Measurements from ENCODE around the gene AGXT. TPM values are rescaled to one million over a fixed set of nuclear protein-coding genes. Genes with fewer than 3 reads are reported as not detected.

AGXT gene
- total RNA-seq, 1 donor from 2014 or later, result not detected

GRCh38 chr2:240894006-240894405 lies 25.4 kb downstream of the AGXT start:
- Histone ChIP-seq H3K4me1 (no peaks in the 10 kb centered on the region), H3K4me3 (no peak overlapping the region), H3K9me3 (no peaks in the 10 kb centered on the region), H3K27me3 (no peaks in the 10 kb centered on the region), H3K27ac (no peak overlapping the region), H3K36me3 (no peaks in the 10 kb centered on the region)
- intact Hi-C loops (cut with DNase I), result no loop called here
- no peak for DNase-seq (ENCODE audit: low spot score in 2 of 2)
- TF ChIP-seq, protein P1, sequence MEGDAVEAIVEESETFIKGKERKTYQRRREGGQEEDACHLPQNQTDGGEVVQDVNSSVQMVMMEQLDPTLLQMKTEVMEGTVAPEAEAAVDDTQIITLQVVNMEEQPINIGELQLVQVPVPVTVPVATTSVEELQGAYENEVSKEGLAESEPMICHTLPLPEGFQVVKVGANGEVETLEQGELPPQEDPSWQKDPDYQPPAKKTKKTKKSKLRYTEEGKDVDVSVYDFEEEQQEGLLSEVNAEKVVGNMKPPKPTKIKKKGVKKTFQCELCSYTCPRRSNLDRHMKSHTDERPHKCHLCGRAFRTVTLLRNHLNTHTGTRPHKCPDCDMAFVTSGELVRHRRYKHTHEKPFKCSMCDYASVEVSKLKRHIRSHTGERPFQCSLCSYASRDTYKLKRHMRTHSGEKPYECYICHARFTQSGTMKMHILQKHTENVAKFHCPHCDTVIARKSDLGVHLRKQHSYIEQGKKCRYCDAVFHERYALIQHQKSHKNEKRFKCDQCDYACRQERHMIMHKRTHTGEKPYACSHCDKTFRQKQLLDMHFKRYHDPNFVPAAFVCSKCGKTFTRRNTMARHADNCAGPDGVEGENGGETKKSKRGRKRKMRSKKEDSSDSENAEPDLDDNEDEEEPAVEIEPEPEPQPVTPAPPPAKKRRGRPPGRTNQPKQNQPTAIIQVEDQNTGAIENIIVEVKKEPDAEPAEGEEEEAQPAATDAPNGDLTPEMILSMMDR (IDR thresholded peaks at IDR 0.05), result no peak

DNA sequence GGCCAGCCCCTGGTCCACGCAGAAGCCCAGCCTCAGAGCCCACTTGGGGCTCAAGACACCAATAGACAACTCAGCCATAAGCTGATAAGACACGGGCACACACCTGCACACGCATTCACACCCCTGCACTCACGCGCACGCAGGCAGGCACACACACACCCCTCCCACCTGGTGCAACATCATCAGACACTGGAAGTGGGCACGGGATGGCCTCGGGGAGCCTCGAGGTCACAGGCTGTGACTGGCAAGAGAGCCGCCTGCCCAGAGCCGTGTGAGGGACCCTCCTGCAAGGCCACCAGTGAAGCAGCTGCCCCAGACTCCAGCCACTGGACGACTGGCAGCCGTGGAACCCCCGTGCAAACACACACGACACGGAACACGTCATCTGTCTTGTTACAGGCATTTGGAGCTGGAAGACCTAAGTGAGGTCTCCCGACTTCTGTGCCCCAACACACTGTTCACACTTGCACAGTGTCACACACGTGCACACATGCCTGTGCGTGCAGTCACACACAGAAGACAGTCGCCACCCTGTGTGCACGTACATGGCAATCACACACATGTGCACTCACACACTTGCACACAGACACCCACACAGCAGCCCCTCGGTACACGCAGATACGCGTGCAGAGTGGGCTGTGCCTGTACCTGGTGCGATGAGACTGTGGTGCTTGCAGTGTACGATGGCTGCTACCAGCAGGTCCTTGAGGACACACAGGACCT lies 26.4 kb downstream of the AGXT start:
- no peaks in the 10 kb centered on the region for H3K9me3 ChIP-seq
- no peak overlapping the region for H3K4me3 ChIP-seq
- H3K27me3 ChIP-seq, result no peaks in the 10 kb centered on the region
- H3K36me3 ChIP-seq, result no peaks in the 10 kb centered on the region
- no peak overlapping the region for H3K27ac ChIP-seq
- no peaks in the 10 kb centered on the region for H3K4me1 ChIP-seq
- TF ChIP-seq, protein P1 (IDR thresholded peaks at IDR 0.05), result no peak
- DNase-seq (ENCODE audit: low spot score in 2 of 2), result no peak
- intact Hi-C loops (cut with DNase I), result no loop called here

DNA sequence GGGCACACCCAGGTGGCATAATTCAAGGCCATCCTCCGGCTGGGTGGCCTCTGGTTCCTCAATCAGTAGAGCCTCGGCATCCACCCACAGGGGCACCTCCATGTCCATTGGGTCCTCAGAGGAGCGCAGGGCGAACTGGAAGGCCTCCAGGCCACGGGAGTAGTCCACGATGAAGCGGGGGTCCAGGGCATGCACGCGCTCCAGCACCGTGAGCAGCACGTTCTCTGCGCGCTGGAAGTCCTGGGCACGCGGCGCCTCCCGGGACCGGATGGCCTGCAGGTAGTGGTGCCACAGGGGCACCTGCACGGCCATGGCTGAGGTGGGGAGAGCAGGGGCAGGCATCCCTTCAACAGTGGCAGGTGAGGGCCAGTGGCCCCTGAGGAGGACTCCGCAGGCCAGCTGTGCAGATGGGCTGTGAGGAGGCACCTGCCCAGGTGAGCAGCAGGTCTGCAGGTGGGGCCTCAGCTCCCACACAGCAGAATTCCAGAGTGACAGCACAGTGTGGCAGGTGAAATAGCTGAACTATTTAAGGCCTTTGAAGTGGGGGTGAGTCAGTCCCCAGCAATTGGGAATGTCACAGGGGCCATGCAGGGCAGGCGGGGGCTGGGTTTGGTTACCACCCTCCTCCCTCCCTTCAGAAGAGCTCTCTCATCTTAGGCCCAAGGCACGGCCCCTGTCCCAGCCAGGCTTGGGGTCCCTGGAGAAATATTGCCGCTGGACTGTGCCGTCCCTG lies 27.2 kb downstream of the AGXT start, which contains the start of gene MAB21L4:
TSS of gene MAB21L4 (minus strand) at position 501 of the 733 bp plus-strand sequence. CDS start at position 342, 159 bp downstream.
- Histone ChIP-seq H3K4me1 (no peaks in the 10 kb centered on the region), H3K36me3 (no peaks in the 10 kb centered on the region), H3K27me3 (no peaks in the 10 kb centered on the region), H3K4me3 (no peak within 1 kb of the TSS), H3K27ac (no peak within 1 kb of the TSS), H3K9me3 (no peaks in the 10 kb centered on the region)
- intact Hi-C loops (cut with DNase I), result no loop called here
- TF ChIP-seq, protein P1 (IDR thresholded peaks at IDR 0.05), result no peak
- no peak for DNase-seq (ENCODE audit: low spot score in 2 of 2)

DNA sequence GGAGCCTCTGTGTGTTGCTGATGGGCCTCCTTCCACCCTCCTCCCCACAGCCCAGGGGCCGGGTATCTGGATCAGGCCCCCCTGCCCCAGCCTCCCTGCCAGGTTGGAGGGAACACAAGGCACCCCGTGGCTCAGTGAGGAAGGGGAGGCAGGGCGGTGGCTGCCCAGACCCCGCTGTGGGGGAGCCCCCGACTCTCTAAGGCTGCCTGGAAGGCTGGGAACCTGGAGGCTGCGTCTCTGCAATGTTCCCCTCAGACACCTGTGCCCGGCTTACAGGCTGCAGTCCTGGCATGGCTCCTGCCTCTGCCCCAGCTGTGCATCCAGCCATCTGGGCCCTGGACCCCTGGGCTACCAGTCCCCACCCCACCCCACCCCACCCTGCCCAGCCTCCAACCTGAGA lies 27.8 kb downstream of the AGXT start:
- no peaks in the 10 kb centered on the region for H3K27me3 ChIP-seq
- intact Hi-C loops (cut with DNase I), result no loop called here
- no peaks in the 10 kb centered on the region for H3K36me3 ChIP-seq
- TF ChIP-seq, protein P1 (IDR thresholded peaks at IDR 0.05), result no peak
- H3K9me3 ChIP-seq, result no peaks in the 10 kb centered on the region
- H3K4me3 ChIP-seq, result no peak overlapping the region
- no peaks in the 10 kb centered on the region for H3K4me1 ChIP-seq
- no peak for DNase-seq (ENCODE audit: low spot score in 2 of 2)
- no peak overlapping the region for H3K27ac ChIP-seq

DNA sequence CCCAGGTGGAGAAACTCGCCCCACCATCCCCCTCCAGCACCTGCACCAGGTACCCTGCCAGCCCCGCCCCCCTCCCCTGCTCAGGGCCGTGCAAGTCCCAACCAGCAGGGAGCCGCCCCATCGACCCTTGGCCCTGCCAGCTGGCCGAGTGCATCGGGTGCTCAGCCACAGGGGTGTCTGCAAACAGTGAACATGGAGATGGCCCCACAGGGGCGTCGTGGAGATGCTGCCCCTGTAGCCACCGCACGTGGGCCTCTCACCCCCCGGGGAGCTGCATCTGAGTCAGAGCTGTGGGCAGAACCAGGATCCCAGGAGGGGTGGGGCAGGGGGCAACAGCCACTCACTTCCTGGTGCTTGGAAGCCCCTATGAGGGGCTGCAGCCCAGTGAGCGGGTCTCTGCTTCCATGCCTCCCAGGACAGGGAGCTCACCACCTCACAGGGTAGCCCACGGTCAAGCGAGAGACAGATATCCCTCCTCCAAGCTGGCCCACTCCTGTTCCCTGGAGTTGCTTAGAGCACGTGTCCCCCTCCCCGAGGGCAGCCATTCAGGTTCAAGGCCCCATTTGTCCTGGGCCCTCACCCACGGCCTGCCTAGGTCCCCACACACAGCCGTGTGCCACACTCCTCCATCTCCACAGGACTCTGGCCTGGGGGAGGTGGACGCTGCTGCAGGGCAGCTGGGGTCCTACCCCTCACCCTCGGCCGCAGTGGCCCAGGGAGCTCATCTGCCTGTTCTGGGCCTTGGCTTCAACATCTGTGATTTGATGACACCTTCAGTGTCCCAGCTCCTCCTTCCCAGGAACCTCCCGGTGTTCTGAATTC lies 28.5 kb downstream of the AGXT start:
- intact Hi-C loops (cut with DNase I), result no loop called here
- H3K36me3 ChIP-seq, result no peaks in the 10 kb centered on the region
- no peaks in the 10 kb centered on the region for H3K4me1 ChIP-seq
- no peaks in the 10 kb centered on the region for H3K27me3 ChIP-seq
- TF ChIP-seq, protein P1 (IDR thresholded peaks at IDR 0.05), result no peak
- H3K27ac ChIP-seq, result no peak overlapping the region
- no peaks in the 10 kb centered on the region for H3K9me3 ChIP-seq
- no peak overlapping the region for H3K4me3 ChIP-seq
- no peak for DNase-seq (ENCODE audit: low spot score in 2 of 2)

All from ascending aorta (tissue), 2 donors.